Activated CD4-positive, alpha-beta memory T cell treated with anti-CD3 and anti-CD28 coated beads for 36 hours (primary cell): Measurements from ENCODE around the gene FOXL1. TPM values are rescaled to one million over a fixed set of nuclear protein-coding genes. Genes with fewer than 3 reads are reported as not detected.

Experiments
- CTCF ChIA-PET: fragments of 350-600 bp; sonication (Branson Sonifier 250); formaldehyde crosslinking; loops from one replicate; lab custom pipeline; 2021; ENCODE audit warnings: antibody characterized with exemption, inconsistent platforms; lab: Charles Lee
- POLR2A ChIA-PET: fragments of 350-600 bp; sonication (Branson Sonifier 250); formaldehyde crosslinking; loops from one replicate; lab custom pipeline; 2021; ENCODE audit warnings: antibody characterized with exemption; lab: Charles Lee
- DNase-seq: peaks from one replicate; pipeline ENCODE4 v3.0.0-alpha.2; 2020
- H3K27ac Mint-ChIP-seq: one replicate; pipeline ENCODE4 v1.8.0; 2021; ENCODE audit warnings: mixed read lengths
- H3K27me3 Mint-ChIP-seq: one replicate; pipeline ENCODE4 v1.8.0; 2021; ENCODE audit warnings: mixed read lengths
- H3K36me3 Mint-ChIP-seq: one replicate; pipeline ENCODE4 v1.8.0; 2021; ENCODE audit warnings: mixed read lengths
- H3K4me1 Mint-ChIP-seq: one replicate; pipeline ENCODE4 v1.8.0; 2021; ENCODE audit warnings: low read depth, mixed read lengths
- H3K4me3 Mint-ChIP-seq: one replicate; pipeline ENCODE4 v1.8.0; 2021; ENCODE audit warnings: mild to moderate bottlenecking, mixed read lengths
- H3K9me3 Mint-ChIP-seq: one replicate; pipeline ENCODE4 v1.8.0; 2021; ENCODE audit warnings: mixed read lengths
- intact Hi-C: fragments of 100-400 bp; cut with micrococcal nuclease; formaldehyde crosslinking; loops from one replicate; pipeline ENCODE4 v1.15.1; 2023
- total RNA-seq, 2 experiments: library from RNA; stranded (reverse); gene quantifications; one replicate each; pipeline ENCODE4 v1.2.3, GENCODE V29; 2021

Gene FOXL1
- total RNA-seq, 2 experiments from 2014 or later = not detected

DNA sequence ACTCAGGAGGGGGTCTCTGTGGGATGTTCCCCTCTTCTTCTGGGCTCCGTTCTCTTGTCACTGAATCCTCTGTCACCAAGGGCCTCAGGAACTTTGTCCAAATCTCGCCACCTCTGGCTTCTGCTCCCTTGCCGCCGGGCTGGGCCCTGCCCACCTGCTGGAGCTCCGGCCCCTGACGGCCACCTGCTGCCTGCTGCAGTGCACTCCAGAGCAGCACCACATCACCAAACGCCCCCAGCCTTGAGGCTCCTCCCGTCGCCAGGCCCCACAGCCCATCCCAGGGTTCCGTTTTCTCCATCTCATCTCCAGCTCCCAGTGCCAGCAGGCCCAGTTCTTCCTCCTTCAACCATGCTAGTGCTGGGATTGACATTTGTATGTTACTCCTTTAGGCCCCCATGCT, 43.6 kb downstream of the FOXL1 start:
- no peaks in the 10 kb centered on the region for H3K4me1 Mint-ChIP-seq
- POLR2A ChIA-PET = no interaction called here
- no peaks in the 10 kb centered on the region for H3K36me3 Mint-ChIP-seq
- intact Hi-C loops = no loop called here
- H3K4me3 Mint-ChIP-seq = no peak overlapping the region
- no peaks in the 10 kb centered on the region for H3K9me3 Mint-ChIP-seq
- DNase-seq = no peak
- CTCF ChIA-PET = interaction anchor here (0.7 kb wide), 1 partner anchor 14 kb away, joined by 3 read pairs; no protein-coding TSS in a partner anchor
- H3K27ac Mint-ChIP-seq = no peak overlapping the region
- H3K27me3 Mint-ChIP-seq = peaks cover 6% of the 10 kb centered on the region

DNA sequence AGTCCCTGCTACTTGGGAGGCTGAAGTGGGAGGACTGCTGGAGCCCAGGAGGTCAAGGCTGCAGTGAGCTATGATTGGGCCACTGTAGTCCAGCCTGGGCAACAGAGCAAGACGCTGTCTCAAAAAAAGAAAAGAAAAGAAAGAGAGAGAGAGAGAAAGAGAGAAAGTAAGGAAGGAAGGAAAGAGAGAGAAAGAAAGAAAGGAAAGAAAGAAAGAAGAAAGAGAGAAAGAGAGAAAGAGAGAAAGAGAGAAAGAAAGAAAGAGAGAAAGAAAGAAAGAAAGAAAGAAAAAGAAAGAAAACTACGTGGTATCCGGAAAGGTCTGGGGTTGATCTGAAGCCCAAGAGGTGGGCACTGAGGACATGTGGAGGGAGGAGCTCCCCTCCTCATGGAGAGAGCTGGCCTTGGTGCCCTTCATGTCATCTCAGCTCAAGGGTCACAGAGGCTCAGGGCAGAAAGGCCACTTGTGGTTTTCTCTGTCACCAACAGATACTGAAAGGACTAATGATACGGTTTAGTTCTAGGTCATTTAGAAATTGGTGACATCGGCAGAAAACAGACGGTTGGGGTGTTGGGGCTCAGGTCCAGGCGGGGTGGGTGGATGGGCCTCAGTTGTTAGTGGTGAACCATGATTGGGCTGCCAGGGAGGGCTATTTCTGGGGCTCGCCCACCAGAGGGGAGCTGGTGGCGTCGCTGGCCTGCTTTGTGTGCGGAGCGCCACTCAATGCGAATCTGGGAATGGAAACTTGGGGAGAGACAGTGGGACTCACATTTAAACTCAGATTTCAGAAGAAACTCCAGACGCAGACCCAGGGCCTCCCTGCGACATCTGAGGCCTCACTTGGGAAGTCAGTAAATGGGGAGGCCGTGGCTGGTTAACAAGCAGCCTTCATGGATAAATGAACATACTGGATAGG, 44.6 kb downstream of the FOXL1 start:
- H3K4me1 Mint-ChIP-seq = no peaks in the 10 kb centered on the region
- ChIA-PET CTCF (interaction anchor here (0.7 kb wide), 1 partner anchor 15 kb away, joined by 3 read pairs; no protein-coding TSS in a partner anchor), POLR2A (no interaction called here)
- intact Hi-C loops = no loop called here
- no peak overlapping the region for H3K27ac Mint-ChIP-seq
- H3K4me3 Mint-ChIP-seq = no peak overlapping the region
- no peak for DNase-seq
- peaks cover 6% of the 10 kb centered on the region for H3K27me3 Mint-ChIP-seq
- H3K36me3 Mint-ChIP-seq = no peaks in the 10 kb centered on the region
- no peaks in the 10 kb centered on the region for H3K9me3 Mint-ChIP-seq

DNA sequence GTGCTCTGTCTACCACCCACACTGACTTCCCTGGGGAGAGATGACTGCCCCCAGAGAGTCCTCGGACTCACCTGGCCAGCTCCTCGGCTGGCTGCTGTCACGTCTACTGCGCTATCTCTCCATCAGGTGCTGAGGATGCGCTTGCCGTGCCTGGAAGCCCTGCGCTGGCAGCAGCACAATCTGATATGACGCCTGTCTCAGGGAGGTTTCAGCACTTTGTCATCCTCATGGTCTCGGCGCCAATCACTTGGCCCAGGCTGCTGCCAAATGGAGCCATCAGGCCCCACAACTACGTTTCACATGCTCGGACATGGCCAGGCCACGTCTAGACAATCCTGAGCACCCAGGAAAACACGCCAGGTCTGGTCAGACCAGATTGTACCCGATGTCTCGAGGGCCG, 46.7 kb downstream of the FOXL1 start:
- no peak for DNase-seq
- Mint-ChIP-seq H3K36me3 (no peaks in the 10 kb centered on the region), H3K9me3 (no peaks in the 10 kb centered on the region), H3K27me3 (peaks cover 6% of the 10 kb centered on the region), H3K27ac (no peak overlapping the region), H3K4me1 (no peaks in the 10 kb centered on the region), H3K4me3 (no peak overlapping the region)
- CTCF ChIA-PET = no interaction called here
- intact Hi-C loops = no loop called here
- POLR2A ChIA-PET = no interaction called here

DNA sequence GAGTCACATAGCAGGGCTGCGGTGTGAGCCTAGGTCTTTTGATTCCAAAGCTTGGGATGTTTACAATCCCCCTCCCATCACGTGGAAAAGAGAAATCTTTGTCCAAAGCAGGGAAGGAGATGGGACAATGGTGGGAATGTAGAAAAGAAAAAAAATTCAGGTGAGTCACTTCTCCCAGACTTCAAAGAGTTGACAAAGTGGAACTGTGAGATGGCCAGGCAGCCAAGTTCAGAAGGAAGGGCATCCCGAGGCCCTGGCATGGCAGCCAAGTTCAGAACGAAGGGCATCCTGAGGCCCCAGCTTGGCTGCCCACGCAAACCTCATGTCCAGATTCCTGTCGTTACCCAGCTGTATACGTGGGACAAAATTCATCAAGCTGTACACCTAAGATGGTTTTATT, 47.5 kb downstream of the FOXL1 start:
- Mint-ChIP-seq H3K27me3 (peaks cover 6% of the 10 kb centered on the region), H3K9me3 (no peaks in the 10 kb centered on the region), H3K4me1 (no peaks in the 10 kb centered on the region), H3K27ac (no peak overlapping the region), H3K4me3 (no peak overlapping the region), H3K36me3 (no peaks in the 10 kb centered on the region)
- no peak for DNase-seq
- intact Hi-C loops = no loop called here
- POLR2A ChIA-PET = no interaction called here
- CTCF ChIA-PET = no interaction called here

DNA sequence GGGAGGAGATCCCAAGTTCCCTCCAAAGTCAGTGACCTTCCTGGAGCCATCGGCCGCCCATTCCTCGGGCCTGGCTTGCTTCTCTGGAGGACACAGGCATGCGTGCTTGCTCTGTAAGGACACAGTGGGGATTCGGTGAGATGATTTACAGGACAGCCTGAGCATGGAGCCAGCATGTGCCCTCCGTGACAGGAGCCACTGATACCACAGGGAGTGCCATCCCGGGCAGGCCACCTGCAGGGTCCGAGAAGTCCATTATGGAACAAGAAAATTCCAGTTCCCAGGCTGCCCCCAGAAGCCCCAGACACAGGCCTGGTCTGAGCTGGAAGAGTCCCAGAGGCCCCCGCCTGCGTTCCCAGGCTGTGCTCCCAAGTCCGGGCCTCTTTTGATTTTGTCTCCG, 47.9 kb downstream of the FOXL1 start:
- DNase-seq = no peak
- no peaks in the 10 kb centered on the region for H3K4me1 Mint-ChIP-seq
- no peak overlapping the region for H3K4me3 Mint-ChIP-seq
- POLR2A ChIA-PET = no interaction called here
- CTCF ChIA-PET = no interaction called here
- H3K9me3 Mint-ChIP-seq = no peaks in the 10 kb centered on the region
- peaks cover 5% of the 10 kb centered on the region for H3K27me3 Mint-ChIP-seq
- intact Hi-C loops = no loop called here
- H3K27ac Mint-ChIP-seq = no peak overlapping the region
- H3K36me3 Mint-ChIP-seq = no peaks in the 10 kb centered on the region

DNA sequence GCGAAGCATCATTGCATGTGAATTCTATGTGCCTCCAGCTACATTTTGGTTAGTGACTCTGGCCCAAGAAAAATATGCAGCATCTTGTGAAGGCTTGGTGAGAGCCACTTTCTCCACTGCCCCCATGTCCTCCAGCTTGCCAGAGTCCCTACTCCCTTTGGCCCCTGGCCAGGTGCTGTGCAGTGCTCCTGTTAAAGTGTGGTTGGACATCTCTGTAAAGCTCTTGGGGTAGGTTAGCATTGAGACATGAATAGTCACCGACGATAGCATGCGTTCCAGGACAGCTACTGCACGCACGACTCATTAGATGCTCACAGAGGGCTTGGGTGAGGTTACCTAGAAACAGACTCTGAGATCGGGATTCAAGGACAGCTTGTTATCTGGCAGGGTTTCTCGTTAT, 48.6 kb downstream of the FOXL1 start:
- no peak for DNase-seq
- intact Hi-C loops = no loop called here
- Mint-ChIP-seq H3K9me3 (no peaks in the 10 kb centered on the region), H3K4me1 (no peaks in the 10 kb centered on the region), H3K27me3 (peaks cover 7% of the 10 kb centered on the region), H3K4me3 (no peak overlapping the region), H3K36me3 (no peaks in the 10 kb centered on the region), H3K27ac (no peak overlapping the region)
- CTCF ChIA-PET = no interaction called here
- POLR2A ChIA-PET = no interaction called here

DNA sequence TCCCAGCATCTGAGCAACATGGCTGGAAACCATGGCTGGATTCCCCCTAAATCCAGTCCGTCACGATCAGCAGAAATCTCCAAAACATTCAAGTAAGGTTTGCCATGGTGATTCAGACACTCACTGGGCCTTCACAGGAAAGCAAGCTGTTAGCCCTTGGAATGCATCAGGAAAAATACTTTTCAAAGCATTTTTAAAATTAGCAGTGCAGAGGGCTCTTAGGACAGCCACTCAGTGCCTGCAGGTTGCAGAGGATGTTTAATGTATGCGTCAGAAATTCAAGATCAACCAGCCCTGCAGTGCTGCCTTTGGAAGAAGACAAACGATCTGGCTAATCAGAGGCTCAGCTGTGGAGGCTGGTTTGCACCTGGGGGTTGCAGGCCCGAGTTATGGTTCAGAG, 50.3 kb downstream of the FOXL1 start:
- Mint-ChIP-seq H3K27me3 (peaks cover 7% of the 10 kb centered on the region), H3K36me3 (no peaks in the 10 kb centered on the region), H3K4me3 (no peak overlapping the region), H3K9me3 (no peaks in the 10 kb centered on the region), H3K27ac (no peak overlapping the region), H3K4me1 (no peaks in the 10 kb centered on the region)
- ChIA-PET CTCF (no interaction called here), POLR2A (no interaction called here)
- no peak for DNase-seq
- intact Hi-C loops = no loop called here

DNA sequence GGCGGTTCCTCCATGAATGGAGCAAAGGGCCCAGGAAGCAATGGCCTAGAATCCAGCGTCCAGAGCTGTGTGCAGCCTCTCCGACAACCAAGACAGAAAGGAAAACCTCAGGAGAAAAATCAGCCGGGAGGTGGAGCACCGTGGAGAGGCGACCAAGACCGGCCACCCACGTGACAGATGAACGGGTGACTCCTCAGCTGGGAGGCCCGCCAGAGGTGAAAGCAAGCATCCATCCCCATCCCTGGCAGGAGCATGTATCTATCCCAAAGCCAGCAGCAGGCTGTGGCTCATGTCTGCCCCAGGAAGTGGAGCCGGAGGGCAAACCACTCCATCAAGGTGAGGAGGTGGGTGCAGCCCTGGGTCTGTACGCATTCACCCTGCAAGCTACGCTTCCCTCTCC, 52.1 kb downstream of the FOXL1 start:
- no peak overlapping the region for H3K4me3 Mint-ChIP-seq
- CTCF ChIA-PET = no interaction called here
- no peak for DNase-seq
- H3K4me1 Mint-ChIP-seq = no peaks in the 10 kb centered on the region
- intact Hi-C loops = no loop called here
- peaks cover 7% of the 10 kb centered on the region for H3K27me3 Mint-ChIP-seq
- H3K27ac Mint-ChIP-seq = no peak overlapping the region
- POLR2A ChIA-PET = no interaction called here
- H3K36me3 Mint-ChIP-seq = no peaks in the 10 kb centered on the region
- H3K9me3 Mint-ChIP-seq = no peaks in the 10 kb centered on the region

DNA sequence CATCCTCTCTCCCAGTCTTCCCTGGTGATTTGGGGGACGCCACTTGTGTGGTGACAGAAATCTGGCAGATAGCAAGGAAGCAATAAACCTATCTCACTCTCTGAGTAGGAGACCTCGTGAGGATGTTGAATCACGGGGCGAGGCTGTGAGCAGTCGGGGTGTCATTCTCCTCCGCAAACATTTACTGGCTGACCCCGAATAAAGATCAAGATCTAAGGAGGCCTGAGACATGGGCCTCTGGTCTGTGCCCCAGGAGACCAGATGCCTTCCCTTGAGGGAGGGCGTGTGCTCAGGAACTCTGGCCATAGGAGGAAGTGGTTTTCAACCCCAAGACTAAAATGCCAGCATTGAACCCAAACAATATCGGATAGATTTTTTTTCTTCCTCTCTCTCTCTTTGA, 53.1 kb downstream of the FOXL1 start:
- DNase-seq = no peak
- Mint-ChIP-seq H3K4me3 (no peak overlapping the region), H3K9me3 (no peaks in the 10 kb centered on the region), H3K27ac (no peak overlapping the region), H3K27me3 (peaks cover 6% of the 10 kb centered on the region), H3K36me3 (no peaks in the 10 kb centered on the region), H3K4me1 (no peaks in the 10 kb centered on the region)
- CTCF ChIA-PET = no interaction called here
- intact Hi-C loops = no loop called here
- POLR2A ChIA-PET = no interaction called here

Other genes starting within 250 kb of the FOXL1 start
- gene FOXF1, start 68.0 kb upstream of the FOXL1 start, total RNA-seq = not detected
- 10 to 100 TPM; 17.9 to 19.0 TPM for gene MTHFSD, start 23.3 kb upstream of the FOXL1 start, total RNA-seq
- gene FOXC2, start 11.7 kb upstream of the FOXL1 start, total RNA-seq = not detected